Upper lobe of left lung (tissue), 4 donors: Measurements from ENCODE around the gene ARHGAP15.

Experiments used
- CTCF ChIP-seq, 6 experiments: fragments of 450-650 bp in 4 of 6; fragments of 200-600 bp in 2 of 6; sonication (generic) in 2 of 6; IDR thresholded peaks; one replicate each; pipeline ENCODE4 v1.5.1; 2016 to 2019; ENCODE audit warnings: antibody characterized with exemption in 6 of 6
- EP300 ChIP-seq, 4 donors: sonication (generic); formaldehyde crosslinking; IDR thresholded peaks; one replicate each; pipeline ENCODE4 v1.5.1; 2017; ENCODE audit warnings: antibody characterized with exemption in 4 of 4, control low read depth in 2 of 4
- POLR2A ChIP-seq, 4 donors: fragments of 450-650 bp; IDR thresholded peaks; one replicate each; pipeline ENCODE4 v1.5.1; 2016 to 2017; ENCODE audit warnings: antibody characterized with exemption in 4 of 4, mild to moderate bottlenecking in 2 of 4
- POLR2AphosphoS5 ChIP-seq, 2 donors: sonication (generic); formaldehyde crosslinking; IDR thresholded peaks; one replicate each; pipeline ENCODE4 v1.5.1; 2017; ENCODE audit warnings: antibody characterized with exemption in 2 of 2

- TF ChIP-seq CTCF (IDR thresholded peaks at IDR 0.05) (no peak), POLR2A (IDR thresholded peaks at IDR 0.05) (no peak), POLR2AphosphoS5 (IDR thresholded peaks at IDR 0.05) (no peak), EP300 (IDR thresholded peaks at IDR 0.05) (no peak)
Observed at GRCh38 chr2:143218621-143219020, 89.4 kb downstream of the ARHGAP15 start.
